Endothelial cell of umbilical vein (primary cell): Measurements from ENCODE around the gene CALN1.

Experiments used
- EZH2 ChIP-seq: IDR thresholded peaks from 2 replicates; pipeline ENCODE4 v1.6.1; 2012; ENCODE audit warnings: borderline replicate concordance, low read depth, mild to moderate bottlenecking, moderate library complexity, low read length, inconsistent platforms; ENCODE audit not compliant: severe bottlenecking
- MYC ChIP-seq: IDR thresholded peaks from one replicate; pipeline ENCODE4 v1.6.1; 2011; ENCODE audit warnings: mild to moderate bottlenecking, low read depth, low read length
- TF ChIP-seq, protein P1 (sequence below), 2 donors: IDR thresholded peaks; 1 replicate in 1 of 2; 2 replicates in 1 of 2; pipeline ENCODE4 v1.5.1; 2011; ENCODE audit warnings: low read length in 2 of 2, mild to moderate bottlenecking in 2 of 2, moderate library complexity in 2 of 2, control low read depth in 1 of 2, inconsistent platforms in 1 of 2, low read depth in 1 of 2; ENCODE audit not compliant: insufficient read depth in 1 of 2; ENCODE audit errors: extremely low read depth in 1 of 2

GRCh38 chr7:72334066-72334465 lies 78.1 kb downstream of the CALN1 start:
- TF ChIP-seq, protein P1, sequence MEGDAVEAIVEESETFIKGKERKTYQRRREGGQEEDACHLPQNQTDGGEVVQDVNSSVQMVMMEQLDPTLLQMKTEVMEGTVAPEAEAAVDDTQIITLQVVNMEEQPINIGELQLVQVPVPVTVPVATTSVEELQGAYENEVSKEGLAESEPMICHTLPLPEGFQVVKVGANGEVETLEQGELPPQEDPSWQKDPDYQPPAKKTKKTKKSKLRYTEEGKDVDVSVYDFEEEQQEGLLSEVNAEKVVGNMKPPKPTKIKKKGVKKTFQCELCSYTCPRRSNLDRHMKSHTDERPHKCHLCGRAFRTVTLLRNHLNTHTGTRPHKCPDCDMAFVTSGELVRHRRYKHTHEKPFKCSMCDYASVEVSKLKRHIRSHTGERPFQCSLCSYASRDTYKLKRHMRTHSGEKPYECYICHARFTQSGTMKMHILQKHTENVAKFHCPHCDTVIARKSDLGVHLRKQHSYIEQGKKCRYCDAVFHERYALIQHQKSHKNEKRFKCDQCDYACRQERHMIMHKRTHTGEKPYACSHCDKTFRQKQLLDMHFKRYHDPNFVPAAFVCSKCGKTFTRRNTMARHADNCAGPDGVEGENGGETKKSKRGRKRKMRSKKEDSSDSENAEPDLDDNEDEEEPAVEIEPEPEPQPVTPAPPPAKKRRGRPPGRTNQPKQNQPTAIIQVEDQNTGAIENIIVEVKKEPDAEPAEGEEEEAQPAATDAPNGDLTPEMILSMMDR (IDR thresholded peaks at IDR 0.05; ENCODE audit: extremely low read depth in 1 of 2, insufficient read depth in 1 of 2, low read depth in 1 of 2, low read length in 2 of 2): no peak
- TF ChIP-seq EZH2 (no peak), MYC (no peak)
